Erythroblast (primary cell): ENCODE measurements around the gene MSH3.

ENCODE experiments used
- DNase-seq, 2 experiments: peaks; one replicate each; lab custom pipeline; 2025; lab: John Stamatoyannopoulos, UW
- GATA1 ChIP-seq: IDR thresholded peaks from 2 replicates; pipeline ENCODE4 v1.6.1; 2011; ENCODE audit warnings: low read depth, mild to moderate bottlenecking, control low read depth, low read length, moderate library complexity
- POLR2A ChIP-seq: IDR thresholded peaks from 2 replicates; pipeline ENCODE4 v1.6.1; 2011; ENCODE audit warnings: mild to moderate bottlenecking, low read length

The MSH3 gene

DNA sequence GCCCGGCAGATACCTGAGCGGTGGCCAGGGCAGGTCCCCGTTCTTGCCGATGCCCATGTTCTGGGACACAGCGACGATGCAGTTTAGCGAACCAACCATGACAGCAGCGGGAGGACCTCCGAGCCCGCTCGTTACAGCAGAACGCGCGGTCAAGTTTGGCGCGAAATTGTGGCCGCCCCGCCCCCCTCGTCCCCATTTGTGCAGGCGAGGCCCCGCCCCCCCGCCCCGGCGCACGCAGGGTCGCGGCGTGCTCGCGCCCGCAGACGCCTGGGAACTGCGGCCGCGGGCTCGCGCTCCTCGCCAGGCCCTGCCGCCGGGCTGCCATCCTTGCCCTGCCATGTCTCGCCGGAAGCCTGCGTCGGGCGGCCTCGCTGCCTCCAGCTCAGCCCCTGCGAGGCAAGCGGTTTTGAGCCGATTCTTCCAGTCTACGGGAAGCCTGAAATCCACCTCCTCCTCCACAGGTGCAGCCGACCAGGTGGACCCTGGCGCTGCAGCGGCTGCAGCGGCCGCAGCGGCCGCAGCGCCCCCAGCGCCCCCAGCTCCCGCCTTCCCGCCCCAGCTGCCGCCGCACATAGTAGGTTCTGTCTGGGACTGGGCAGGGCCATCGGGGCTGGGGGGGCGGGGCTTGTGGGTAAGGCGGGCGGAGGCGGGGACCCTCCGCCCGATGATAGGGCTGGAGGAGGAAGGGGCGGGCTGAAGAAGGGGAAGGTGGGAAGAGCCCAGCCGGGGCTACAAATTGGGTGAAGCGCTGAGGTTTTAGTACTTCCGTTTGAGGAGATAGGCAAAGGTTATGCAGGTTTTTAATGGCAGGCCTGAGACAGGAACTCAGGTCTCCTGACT is at the start of gene MSH3, which contains the start of gene DHFR:
TSS of gene MSH3 (plus strand) at position 262 of the 840 bp plus-strand sequence. CDS start at position 338, 76 bp downstream.
TSS of gene DHFR (minus strand) at position 593 of the 840 bp plus-strand sequence. CDS start at position 99, 494 bp downstream.
- TF ChIP-seq POLR2A (peak; percentile 81), GATA1 (no peak)
- peak; percentile 94 for DNase-seq

DNA sequence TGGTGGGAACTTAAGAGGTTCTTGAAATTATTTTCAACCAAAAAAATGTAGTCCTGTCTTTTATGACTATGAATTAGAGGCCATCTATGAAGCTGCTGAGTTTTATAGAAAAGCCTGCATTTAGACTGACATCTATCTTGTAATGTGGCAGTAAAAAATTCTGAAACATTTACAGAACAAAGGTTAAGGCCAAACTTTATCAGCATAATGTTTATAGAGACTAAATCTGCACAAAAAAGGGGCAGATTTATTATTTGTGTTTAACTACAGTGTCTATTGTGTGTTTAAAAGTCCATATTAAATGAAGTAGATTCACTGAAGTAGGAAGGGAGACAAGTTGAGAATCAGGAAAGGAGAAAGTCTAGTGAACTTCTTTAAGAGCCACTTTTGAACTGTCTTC is 47.1 kb upstream of the MSH3 start:
- no peak for TF ChIP-seq GATA1
- TF ChIP-seq POLR2A = no peak
- DNase-seq = no peak

DNA sequence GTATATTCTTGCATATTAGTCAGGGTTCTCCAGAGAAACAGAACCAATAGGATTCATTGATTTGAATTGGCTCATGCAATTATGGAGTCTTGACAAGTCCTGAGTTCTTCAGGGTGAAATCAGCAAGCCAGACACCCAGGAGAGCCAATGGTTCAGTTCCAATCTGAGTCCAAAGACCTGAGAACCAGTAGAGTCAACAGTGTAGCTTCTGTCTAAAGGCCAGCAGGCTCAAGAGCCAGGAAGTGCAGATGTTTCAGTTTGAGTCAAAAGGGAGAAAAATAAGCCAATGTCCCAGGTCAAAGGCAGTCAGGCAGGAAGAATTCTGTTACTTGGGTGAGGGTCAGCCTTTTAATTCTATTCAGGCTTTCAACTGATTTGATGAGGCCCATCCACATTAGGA is 46.6 kb upstream of the MSH3 start:
- no peak for DNase-seq
- no peak for TF ChIP-seq GATA1
- no peak for TF ChIP-seq POLR2A

DNA sequence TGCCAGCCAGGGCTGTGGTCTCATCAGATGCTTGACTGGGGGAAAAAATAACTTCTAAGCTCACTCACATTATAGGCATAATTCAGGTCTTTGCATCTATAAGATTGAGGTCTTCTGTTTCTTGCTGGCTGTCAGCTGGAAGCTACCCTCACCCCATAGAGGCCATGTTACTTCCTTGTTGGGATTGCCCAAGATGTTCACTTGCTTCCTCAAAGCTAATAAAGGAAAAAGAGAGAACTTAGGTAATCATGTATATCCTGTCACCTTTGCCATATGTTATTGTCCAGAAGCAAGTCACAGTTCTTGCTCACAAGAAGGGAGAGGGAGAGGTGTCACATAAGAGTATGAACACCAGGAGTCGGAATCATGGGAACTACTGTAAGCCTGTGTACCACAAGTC is 45.7 kb upstream of the MSH3 start:
- no peak for DNase-seq
- no peak for TF ChIP-seq GATA1
- no peak for TF ChIP-seq POLR2A

DNA sequence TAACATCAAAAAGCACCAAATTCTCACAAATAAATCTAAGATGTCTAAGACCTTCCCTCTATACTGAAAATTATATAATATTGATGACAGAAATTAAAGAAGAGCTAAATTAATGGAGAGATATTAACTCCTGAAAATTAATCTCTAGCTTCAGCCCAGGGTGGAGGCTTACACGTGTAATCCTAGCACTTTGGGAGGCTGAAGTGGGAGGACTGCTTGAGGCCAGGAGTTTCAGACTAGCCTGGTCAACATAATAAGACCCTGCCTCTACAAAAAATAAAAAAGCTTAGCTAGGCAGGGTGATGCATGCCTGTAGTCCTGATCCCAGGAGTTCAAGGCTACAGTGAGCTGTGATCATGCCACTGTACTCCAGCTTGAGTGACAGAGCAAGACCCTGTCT is 44.8 kb upstream of the MSH3 start:
- TF ChIP-seq GATA1 (no peak), POLR2A (no peak)
- DNase-seq = no peak

DNA sequence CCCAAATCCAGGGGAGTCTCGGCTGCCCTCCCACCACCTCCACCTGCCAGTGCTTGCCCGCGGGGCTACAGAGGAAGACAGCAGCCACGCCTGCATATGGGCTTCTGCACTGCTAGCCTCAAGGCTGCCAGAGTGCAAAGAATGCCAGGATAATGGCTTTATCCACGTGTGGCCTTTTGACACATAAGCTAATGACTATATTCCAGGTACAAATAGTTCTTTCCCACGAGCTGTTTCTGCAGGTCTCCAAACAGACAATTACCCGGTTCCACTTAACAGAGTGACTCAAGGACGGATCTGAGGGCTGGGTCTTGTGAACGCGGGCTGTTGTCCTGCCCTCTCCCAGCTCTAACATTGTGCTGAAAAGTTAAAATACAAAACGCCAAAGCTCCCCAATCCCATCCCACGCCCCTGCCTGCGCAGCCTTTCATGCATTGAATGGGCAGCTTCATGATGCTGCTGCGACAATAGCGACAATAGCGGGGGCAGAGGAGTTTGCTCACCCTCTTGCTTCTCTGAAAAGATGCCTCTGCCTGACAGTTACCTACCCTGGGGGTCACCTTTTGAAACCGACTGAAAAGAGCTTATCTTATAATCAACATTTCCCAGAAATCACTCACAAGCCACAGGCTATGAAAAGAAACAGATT is 39.1 kb upstream of the MSH3 start:
- DNase-seq = no peak
- no peak for TF ChIP-seq POLR2A
- TF ChIP-seq GATA1 = no peak

DNA sequence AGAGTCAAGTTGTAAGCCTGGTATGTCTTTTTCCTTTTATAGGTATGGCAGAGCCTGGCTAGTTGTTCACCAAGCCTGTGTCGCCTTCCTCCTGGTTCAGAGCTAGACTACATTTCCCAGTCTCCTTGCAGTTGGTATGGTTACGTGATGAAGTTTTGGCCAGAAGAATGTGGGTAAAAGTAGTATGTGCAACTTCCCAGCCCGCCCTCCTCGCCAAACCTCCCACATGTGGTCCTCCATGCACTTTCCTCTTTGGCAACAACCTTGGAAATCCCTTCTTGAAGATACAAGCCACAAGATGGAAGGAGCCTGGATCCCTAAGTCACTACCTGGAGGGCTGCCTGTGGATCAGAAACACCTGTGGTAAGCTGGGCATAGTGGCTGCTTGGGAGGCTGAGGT is 36.0 kb upstream of the MSH3 start:
- no peak for TF ChIP-seq GATA1
- no peak for TF ChIP-seq POLR2A
- no peak for DNase-seq

DNA sequence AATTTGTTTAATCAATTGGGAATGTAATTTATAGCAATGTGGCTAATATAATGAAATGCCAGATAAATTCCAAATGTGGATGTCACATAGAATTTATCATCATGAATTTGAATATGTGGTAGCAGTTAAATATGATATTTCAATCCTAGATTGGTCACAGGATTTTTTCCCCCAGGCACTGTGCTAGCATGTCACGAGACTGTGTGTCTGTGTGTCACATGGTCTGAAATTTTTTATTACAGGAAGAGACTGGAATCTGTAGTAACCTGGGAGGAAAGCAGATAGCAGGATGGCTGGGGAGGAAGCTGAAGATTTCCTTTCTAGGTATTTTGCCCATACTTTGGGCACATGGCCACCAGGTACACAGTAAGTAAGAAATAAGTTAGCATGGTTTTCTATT is 35.4 kb upstream of the MSH3 start:
- DNase-seq = no peak
- TF ChIP-seq POLR2A (no peak), GATA1 (no peak)

DNA sequence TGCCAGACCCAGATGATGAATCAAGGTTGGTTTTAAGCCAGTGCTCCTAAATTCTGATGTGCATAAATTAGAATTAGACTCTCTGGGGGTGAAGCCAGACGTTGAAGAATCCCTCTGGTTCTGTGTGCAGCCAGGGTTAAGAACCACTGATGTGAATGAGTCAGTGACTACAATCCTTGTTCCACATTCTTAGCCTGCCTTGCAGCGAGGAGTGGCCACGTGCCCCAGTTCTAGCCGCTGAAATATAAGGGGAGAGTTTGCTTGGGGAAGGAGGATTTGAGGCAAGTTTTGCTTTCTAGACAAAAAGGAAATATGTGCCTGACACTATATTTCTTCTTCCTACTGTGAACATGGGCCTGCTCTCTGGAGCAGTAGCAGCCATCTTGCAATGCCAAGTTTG is 34.2 kb upstream of the MSH3 start:
- no peak for DNase-seq
- TF ChIP-seq POLR2A (no peak), GATA1 (no peak)

DNA sequence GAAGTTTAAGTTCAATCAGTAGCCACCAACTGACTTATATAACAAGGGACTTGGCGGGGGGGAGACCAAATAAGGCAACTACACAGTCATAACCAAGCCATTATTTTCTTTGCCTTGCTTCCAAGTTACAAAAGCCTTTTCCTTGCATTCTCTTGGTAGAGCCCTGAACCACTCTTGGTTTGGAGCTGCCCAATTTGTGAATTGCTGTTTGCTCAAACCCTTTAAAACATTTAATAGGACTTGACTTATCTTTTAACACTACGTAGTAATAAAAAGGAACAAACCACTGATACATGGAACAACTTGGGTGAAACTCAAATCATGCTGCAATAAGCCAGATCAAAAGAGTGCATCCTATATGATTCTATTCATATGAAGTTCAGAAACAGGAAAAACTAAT is 31.7 kb upstream of the MSH3 start:
- no peak for TF ChIP-seq POLR2A
- TF ChIP-seq GATA1 = no peak
- DNase-seq = no peak

DNA sequence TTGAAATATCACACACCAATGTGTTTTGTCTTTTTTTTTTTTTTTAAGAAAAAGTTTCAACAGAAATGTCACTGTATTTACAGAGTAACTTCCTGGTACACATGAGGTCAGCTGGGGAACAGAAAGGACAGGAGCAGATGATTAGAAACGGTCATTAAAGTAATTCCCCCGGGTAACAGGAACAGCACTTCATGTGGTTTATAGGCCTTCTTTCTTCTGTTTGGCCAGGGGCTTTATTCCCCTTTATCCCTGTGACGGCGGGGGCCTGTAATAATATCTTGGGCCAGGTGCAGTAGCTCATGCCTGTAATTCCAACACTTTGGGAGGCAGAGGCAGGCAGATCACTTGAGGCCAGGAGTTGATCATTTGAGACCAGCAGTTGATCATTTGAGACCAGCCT is 30.5 kb upstream of the MSH3 start:
- TF ChIP-seq GATA1 (no peak), POLR2A (no peak)
- DNase-seq = no peak

DNA sequence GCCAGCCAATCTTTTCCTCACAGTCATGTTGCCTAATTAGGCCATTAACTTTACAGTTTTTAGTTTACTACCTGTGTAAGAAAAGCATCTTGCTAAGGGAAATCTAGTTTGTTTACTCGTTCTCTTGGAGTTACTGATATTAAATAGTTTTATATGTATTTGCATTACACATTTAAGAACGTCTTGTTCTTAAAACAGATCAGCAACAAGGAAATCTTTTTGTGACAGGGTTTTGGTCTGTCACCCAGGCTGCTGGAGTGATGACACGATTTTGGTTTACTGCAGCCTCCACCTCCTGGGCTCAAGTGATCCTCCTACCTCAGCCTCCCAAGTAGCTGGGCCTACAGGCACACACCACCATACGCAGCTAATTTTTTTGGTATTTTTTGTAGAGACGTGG is 29.2 kb upstream of the MSH3 start:
- no peak for DNase-seq
- TF ChIP-seq POLR2A (no peak), GATA1 (no peak)

DNA sequence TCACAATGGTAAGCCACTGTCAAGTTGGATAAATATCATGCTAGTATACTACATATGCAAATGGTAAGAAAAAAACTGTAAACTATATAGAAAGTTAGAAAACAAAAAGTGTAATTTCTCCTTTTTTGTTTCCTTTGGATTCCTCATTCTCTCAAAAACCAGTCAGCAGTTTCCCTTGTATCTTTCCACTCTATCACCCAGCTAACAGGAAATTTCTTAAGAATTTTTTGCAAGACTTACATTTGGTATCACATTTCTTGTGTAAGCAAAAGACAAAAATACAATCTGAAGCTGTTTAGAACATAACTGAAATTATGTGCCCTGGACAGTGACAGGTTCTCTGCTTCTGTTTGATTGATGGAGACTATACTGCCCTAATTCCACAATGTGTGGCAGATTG is 25.2 kb upstream of the MSH3 start:
- no peak for DNase-seq
- TF ChIP-seq GATA1 = no peak
- no peak for TF ChIP-seq POLR2A

DNA sequence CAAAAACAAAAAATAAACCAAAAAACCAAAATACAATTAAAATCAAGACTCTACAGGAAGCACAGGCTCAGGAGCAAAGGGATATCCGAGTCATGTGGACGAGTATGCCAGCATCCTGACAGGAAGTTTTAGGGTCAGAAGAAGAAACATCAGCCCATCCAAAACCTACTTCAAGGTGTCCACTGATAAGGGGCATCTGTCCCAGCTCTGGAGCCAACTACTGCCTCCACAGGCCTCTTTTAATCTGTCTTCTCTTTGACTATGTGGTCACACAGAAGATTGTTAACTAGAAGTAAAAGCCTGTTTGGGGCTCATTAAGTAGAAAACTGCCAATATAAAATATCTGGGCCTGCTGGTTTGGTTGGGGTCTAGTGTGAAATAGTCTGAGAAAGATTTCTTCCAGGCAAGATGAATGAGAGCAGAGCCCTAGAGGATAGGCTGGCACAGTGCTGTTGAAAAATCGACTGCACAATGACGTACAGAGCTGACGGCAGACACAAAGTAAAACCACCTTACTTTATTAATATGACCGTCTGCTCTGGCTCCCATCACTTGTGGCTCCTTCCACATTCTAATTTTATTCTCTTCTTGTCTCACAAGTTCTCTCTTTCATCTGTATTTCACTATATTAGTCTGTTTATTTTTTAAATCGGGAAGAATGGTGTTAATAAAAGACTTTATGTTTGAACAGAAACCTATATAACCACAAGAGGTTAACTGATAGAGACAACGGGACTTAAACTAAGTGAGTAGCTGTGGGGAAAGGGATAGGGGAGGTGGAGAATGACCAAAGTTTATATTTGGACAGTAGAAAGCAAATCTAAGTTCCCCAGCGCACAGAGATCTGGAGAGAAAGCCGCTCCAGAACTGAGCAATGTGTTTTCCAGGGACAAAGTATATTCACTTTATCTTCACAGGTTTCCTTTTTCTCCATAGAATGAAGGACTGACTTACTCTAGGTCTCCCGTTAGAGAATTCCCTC is 22.9 kb upstream of the MSH3 start:
- DNase-seq = peak; percentile 20 to 62
- TF ChIP-seq POLR2A = no peak
- no peak for TF ChIP-seq GATA1

DNA sequence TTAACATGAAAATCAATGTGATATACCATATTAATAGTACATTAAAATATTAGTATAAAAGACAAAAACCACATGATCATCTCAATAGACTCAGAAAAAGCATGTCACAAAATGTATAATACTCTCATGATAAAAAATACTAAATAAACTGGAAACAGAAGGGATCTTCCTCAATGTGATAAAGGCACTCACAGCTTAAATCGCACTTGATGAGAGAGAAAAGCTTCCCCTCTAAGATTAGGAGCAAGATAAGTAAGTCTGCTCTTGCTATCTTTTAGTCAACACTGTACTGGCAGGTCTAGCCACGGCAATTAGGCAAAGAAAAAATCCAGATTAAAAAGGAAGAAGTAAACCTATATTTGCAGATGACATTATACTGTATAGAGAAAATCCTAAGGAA is 21.8 kb upstream of the MSH3 start:
- TF ChIP-seq POLR2A (no peak), GATA1 (no peak)
- peak; percentile 10 to 43 for DNase-seq
